GM18511 (cell line): ENCODE data around the gene DNAH17.

Source experiments
- ATAC-seq: cut with Tn5 transposase; IDR thresholded peaks from one replicate; pipeline ENCODE4 v1.9.1; 2021; ENCODE audit warnings: mild to moderate bottlenecking, moderate library complexity; ENCODE audit not compliant: unreplicated experiment

Gene DNAH17

DNA sequence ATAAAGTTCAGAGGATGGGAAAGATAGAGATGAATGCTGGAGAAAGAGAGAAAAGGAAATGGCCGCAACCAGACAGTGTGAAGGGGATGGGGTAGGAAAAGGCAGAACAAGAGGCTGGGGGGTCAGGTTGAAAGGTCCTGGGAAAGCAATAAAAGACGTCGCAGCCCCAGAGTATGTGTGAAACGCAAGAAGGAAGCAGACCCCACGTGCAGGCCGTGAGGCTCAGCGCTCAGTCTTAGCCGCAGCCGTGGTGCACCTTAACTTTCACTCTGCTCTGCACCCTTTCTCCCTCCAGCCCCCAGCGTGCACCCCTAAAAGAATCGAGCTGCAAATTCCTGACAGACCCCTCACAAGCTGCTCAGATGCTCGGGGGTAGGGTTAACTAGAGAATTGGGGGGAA is 1.9 kb downstream of the DNAH17 start:
- ATAC-seq, result no peak

DNA sequence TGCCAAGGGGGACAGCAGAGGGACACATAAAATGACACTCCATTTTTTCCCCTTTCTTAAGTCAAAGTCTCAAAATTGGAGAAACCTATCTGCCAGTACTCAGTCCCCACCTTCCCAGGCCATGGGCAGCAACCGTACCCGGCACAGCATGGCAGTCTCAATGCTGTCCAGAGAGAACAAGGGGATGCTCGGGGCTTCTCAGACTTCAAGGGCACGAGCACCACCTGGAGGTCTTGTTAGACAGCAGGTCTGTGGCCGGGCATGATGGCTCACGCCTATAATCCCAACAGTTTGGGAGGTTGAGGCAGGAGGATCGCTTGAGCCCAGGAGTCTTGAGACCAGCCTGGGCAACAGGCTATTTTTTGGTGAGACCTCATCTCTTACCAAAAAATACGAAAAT is 3.2 kb downstream of the DNAH17 start:
- ATAC-seq, result no peak

DNA sequence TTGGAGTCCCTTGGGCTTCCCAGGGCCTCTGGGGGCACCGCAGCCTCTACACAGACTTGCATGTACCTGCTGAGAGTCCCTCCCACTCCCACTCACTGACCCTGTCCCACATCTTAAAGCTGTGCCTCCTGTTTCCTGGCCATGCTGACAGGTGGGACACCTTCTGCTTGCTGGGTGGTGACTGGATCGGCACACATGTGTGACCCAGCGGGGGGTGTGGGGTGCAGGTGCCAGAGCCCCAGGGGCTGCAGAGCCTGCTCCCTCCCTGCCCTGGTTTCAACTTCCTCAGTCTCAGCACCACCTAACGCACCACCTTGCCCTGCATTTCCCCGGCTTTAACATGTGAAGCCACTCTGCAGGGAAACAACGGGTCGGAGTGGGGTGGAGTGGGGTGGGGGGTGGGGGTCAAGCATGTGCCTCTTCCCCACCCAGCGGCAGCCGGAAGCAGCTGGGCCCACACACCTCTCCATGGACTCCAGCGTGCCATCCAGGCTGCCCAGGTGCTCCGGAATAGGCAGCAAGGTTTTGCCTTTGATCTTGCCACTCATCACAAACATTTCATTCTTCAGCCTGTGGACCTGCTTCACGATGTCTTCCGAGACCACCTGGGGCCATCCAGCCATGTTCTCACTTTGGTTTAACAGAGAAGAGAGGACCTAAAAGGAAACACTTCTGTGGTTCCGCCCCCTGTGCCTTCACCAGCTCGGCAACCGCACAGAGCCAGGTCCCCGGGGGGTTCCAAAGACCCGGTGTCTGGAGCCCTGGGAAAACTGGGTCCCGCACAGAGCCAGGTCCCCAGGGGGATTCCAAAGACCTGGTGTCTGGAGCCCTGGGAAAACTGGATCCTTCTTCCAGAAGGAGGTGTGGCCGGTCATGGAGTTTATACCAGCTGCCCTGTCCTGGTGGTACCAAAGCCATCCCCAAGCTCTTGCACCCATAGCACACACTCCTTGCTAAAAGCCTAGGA is 4.7 kb downstream of the DNAH17 start:
- ATAC-seq, result no peak

DNA sequence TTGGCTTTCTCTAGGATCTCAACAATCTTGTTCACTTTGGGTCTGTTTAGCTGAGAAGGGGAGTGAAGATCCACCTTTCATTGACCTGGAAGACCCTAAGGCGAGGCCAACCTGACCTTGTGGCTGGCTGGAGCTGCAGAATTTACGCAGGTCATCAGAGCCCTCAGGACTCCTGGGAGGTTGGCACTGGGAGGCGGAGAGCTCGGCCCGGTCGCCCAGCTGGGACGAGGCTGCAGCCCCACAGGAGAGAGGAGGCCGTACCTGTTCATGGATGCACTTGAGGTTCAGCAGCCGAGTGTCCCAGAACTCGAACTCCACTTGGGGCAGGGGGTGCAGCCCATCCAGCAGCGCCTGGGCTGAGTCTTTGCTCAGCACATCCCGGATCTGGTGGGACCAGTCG is 5.9 kb downstream of the DNAH17 start:
- no peak for ATAC-seq

DNA sequence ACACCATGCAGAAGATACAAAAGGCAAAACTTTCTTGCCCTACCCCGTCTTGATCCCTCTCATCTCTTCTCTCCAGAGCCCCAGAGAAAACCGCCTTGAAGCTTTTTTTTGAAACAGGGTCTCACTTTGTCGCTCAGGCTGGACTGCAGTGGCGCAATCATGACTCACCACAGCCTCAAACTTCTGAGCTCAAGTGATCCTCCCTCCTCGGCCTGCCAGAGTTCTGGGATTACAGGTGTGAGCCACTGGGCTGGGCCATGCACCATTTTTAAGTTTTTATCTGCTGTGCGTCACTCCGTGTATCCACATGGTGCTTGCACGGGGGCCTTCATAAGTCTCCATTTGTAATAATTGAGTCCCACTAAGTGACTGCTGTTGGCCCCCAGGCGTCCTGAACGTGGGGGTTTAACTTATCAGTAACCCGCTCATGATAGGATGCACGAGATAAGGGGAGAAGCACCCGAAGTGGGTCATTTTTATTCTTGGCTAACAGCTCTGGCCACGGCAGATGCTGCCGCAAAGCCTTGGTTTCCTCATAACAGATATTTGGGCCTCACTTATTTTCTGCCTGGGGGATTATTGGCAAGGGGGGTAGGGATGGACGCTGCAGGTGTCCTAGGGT is 8.6 kb downstream of the DNAH17 start:
- ATAC-seq, result no peak

DNA sequence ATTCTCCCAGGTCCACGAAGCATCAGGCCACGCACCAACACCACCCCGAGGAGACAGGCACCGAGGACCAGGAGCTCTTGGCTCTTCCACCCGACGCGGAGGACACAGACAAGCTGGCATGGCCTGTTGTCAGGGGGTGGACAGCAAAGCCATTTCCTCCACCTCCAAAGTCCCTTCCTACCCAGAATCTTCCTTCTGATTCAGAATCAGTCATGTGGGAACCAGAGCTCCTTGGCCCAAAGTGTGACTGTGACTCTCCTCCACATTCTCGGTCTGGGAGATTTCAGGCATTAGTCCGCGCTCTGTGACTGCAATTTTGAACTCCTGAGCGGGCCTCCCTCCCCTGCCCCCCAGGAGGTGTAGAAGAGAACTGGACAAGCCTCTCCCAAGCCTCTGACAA is 9.2 kb downstream of the DNAH17 start:
- no peak for ATAC-seq

DNA sequence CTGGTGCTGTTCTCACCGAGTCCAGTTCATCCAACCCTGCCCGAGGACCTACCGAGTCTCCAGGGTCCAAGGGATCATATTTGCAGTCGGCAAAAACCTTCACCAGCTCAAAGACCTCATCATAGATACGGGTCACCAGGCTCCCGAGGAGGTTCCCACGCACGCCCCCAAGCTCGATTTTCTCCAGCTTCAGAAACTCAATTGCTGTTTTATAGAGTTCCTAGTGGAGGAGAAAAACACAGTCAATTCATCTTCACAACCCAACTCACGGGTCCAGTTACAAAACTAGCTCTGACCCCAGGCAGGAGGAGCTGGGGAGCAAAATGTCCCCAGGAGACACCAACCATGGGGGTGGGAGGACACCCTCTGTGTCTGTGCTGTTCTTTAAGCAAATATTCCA is 10.2 kb downstream of the DNAH17 start:
- no peak for ATAC-seq

DNA sequence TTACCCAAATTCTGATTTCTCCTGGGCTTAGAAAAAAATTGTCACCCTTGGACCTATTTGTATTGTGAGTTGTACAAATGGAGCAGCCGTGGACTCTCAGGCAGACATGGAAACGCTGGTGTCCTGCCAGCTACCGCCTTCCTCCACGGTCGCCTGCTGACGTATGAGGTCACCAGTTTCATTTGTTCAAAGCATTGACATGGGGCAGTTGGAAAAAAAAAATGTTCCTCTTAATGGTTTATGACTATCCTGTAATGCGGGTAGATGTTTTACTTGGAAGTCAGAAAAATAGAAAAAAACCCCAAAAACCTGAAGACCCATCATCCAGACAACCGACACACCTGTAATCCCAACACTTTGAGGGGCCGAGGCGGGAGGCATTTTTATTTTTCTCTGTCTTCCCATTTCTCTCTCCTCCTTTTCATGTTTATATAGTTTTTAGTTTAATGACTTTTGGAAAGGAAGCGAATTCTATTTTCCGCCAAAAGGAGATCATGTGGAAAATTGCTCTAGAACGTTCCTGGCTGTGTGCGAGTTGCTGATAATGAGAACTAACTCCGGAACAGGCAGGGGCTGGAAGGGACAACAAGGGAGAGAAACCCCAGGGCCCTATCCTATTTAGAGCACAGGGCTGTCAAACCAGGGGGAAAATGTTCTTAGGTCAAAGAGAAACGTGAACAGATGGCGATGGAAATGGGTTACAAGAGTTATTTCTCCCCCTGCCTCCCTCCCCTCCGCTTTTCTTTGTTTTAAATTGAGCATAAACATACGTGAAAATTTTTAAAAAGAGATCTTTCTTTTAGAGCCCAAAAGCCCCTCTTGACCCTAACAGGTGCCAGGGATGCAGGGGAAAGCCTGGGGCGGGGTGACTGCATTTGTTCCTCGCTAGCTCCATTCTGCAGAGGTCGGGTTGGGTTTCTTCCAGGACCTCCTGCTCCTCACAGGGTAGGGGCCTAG is 13.7 kb downstream of the DNAH17 start:
- no peak for ATAC-seq

DNA sequence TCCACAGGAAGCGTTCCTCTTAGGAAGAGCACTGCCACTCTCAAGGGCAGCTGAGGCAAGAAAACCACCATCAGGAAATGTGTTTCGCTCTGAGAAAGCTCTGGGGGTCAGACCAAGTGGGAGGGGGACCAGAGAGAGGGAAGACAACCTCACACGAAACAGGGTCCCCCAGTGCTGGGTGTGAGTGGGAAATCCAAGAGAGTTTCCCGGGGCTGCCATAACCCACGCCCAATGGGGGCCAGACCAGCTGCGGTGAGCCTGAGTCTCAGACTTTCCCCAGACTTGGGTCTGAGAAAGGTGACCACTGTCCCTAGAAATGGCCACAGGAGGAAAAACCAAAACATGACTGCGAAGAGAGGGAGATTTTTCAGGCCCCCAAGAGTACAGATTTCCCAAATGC is 14.5 kb downstream of the DNAH17 start:
- no peak for ATAC-seq

DNA sequence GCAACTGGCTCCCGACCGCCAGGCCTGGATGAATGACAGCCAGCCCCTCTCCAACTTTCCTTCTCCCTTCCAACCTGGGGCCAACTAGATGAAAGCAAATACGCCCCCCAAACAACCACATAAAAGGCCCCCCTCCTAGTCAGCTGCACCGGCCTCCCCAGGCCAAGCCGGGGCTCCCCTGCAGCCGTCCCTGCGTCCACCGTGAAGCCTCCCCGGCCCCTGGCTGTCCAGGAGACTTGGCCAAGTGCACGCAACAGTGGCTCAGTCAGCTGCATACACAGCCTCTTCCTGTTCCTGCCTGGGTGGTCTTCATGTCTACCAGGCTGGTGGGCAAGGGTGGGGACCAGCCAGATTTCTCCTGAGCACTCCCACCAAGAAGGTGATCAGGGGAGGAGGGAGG is 16.0 kb downstream of the DNAH17 start:
- no peak for ATAC-seq

DNA sequence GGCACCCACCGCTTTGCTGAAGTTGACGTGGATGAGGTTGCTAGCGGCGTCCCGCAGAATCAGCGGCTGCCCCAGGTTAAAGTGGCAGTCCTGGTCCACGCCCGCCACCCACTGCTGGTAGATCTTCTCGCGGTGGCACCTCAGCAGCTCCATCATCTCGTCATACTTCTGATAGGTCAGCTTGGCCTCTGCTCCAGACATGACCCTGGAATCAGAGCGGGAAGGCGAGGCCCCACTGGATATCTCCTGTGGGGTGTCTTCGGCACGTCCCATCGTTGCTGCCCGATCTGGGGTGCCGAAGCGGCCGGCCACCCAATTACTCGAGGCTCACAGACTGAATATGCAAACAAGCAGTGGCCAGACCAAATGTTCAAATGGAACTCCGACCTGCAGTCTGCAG is 16.5 kb downstream of the DNAH17 start:
- no peak for ATAC-seq

DNA sequence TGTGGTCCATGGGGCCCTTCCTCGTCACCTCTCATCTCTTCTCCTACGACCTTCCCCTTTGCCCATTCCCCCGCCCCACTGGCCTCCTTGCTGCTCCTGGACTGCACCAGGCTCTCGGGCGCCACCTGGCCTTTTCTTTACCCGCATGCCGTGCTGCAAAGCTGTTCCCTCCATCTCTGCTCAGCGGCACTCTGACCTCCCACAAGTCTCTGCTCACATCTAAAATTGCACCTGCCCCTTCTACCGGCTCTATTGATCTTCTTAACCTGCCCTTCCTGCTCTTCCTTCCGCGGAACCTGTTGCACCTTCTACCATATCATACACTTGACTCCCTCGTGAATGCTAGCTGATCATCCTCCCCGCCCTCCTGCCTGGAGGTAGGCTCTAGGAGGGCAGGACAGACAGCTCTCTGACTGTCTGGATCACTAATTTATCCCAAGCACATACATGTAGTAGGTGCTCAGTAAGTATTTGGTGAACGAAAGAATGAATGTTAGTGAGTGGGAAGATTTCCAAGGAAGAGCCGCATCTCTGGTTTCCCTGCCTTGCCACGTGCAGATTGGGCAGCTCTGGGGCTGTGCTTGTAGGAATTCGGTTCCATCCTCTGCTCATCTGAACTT is 17.3 kb downstream of the DNAH17 start:
- no peak for ATAC-seq

DNA sequence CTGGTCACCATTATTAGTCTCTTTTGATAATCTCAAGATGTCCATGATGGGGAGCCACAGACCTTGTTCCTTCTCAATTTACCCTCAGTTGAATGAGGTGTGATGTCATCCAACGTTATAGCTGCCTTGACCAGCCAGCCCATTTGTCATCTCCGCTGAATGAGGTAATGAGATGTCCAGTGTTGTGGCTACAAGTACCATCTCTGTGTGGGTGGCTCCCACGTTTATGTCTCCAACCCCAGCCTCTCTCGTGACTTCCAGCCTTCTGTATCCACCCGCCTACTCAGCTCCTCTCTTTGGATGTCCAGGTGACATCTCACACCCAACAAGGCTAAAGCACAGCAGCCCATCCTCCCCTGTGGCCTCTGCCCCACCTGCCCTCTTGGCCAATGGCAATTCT is 18.2 kb downstream of the DNAH17 start:
- no peak for ATAC-seq

DNA sequence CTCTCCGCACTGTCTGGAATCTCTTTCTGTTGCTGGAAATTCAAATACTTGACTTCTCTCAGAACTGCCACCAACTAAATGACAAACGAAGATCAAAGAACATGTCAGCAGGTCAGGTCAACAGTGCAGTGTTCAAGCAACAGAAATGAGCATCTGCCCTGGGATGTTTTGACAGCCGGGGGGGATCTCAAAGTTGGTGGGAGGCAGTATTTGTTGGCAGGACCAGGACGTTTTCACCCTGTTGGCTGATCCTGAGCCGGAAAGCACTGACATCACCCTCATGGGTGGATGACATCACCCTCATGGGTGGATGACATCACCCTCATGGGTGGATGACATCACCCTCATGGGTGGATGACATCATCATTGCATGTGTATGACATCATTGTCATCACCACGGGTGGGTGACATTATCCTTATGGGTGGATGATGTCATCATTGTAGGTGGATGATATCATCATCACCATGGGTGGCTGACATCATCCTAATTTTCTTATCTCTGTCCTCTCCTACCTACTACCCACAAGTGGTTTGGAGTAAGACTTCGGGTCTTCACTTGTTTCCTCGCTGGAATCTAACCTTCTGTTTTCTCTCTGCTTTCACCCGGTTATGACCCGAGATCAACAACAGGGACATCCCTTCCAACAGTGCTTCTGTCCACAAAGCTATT is 18.9 kb downstream of the DNAH17 start:
- no peak for ATAC-seq

DNA sequence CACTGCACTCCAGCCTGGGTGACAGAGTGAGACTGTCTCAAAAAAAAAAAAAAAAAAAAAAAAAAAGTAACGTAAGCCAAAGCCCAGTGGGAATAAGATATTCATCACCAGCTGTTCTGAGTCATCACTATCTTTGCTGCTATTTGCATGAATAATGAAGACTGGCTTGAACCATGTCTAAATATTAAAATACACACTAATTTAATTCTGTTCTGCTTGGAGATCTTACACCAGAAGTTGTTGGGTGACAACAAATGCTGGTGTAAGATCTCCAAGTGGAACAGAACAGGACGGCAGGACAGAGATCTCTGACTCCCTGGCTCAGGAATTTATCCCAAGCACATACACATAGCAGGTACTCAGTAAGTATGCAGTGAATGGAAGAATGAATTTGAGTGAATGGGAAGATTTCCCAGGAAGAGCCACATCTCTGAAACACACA is 19.6 kb downstream of the DNAH17 start:
- no peak for ATAC-seq

DNA sequence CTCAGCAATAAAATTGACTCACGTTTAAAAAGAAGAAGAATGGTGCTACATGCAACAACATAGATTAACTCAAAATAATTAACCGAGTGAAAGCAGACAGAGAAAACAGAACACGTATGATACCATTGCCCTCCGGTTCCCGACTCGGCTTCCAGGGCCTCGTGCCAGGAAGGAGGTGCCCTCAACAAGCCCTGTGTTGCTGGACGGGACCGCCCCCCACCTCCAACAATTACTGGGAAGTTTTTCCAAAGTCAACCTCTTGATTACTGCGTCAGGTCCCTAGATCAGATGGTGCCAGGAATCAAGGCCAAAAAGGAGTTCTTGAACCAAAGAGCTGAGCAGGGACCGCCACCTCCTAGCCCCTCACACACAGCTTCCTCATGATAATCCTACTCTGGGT is 20.4 kb downstream of the DNAH17 start:
- ATAC-seq, result no peak

DNA sequence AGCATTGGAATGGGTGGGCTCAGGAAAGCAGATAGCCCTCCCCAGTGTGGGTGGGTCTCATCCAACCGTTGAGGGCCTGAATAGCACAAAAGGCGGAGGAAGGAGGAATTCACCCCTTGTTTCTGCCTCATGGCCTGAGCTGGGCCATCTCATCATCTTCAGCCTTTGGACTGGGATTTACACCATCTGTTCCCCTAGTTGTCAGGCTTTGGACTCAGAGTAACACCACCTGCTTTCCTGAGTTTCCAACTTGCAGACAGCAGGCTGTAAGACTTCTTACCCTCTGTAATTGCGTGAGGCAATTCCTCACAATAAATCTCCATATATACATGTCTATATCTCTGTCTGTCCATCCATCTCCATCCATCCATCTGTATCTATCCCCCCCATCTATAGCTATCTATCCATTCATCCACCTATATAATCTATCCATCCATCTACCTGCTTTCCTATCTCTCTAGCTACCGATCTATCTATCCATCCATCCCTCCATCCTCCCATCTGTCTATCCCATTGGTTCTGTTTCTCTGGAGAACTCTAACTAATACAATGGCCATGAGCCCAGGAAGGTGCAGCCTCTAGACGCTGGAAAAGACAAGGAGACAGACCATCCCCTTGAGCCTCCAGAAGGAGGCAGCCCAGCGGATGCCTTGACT is 21.3 kb downstream of the DNAH17 start:
- ATAC-seq, result no peak

DNA sequence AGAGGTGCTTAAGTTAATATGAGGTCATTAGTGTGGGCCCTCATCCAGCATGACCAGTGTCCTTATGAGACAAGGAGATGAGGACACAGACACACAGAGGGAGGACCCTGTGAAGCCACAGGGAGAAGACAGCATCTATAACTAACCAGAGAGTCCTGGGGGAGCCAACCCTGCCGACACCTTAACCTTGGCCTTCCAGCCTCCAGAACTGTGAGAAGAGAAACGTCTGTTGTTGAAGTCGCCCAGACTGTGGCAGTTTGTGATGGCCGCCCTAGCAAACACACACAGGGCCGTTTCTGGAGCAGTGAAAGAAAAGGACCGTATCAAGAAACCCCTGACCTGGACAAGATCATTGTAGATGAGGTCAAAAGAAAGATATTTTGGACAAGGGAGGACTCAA is 26.7 kb downstream of the DNAH17 start:
- no peak for ATAC-seq

DNA sequence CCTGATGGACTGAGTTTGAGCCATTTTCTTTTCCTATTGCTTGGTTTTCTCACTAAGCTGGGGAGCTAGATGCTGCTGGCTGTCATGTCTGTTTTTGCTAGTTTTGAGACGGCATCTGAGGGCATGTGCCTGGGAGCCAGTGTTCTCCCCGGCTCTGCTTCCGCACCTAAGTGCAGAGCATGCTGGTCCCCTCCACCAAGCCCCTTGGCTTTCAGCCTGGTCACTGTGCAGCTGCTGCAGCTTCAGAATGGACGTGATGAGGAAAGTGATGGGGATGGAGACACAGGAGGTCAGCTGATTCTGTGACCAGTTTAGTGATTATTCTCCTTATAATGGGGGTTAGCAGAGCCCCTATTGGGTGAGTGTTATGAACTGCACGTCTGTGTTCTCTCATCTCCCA is 28.5 kb downstream of the DNAH17 start:
- no peak for ATAC-seq

DNA sequence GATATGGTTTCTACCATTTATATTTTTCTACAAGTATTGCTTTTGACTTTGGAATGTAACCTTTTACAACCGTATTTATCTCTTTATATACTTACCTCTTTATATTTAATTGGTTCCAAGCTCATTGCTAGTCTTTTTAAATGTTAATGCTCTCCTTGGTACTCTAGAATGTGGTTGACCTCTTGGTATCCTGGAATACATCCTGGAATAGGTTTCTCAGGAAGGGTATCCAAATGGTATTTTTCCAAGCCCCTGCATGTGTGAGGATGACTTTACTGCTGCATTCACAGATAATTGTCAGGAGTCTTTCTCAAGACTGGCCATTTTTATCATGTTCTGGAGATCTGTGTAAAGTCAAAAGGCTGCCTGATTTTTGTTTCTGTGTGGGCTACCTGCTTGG is 30.2 kb downstream of the DNAH17 start:
- ATAC-seq, result no peak
